CD14-positive monocyte (primary cell): ENCODE measurements around the gene LAMA4. TPM values are rescaled to one million over a fixed set of nuclear protein-coding genes. Genes with fewer than 3 reads are reported as not detected.

ENCODE experiments used
- DNase-seq, 3 donors: peaks; one replicate each; pipeline ENCODE4 v3.0.0-alpha.2; 2011 to 2022
- H2AFZ ChIP-seq: 2 replicates; pipeline ENCODE4 v1.6.0; 2012; ENCODE audit warnings: mild to moderate bottlenecking, low read depth, low read length, inconsistent platforms; ENCODE audit not compliant: insufficient read depth, poor library complexity, severe bottlenecking
- H3K27ac ChIP-seq, 2 donors: 1 replicate in 1 of 2; 2 replicates in 1 of 2; pipeline ENCODE4 v1.5.1; 2012 to 2013; ENCODE audit warnings: low read length in 2 of 2, control low read depth in 1 of 2, inconsistent platforms in 1 of 2, low read depth in 1 of 2, mild to moderate bottlenecking in 1 of 2
- H3K27me3 ChIP-seq, 2 donors: one replicate each; pipeline versions ENCODE4 v1.6.0 to v1.6.1; 2011 to 2013; ENCODE audit warnings: low read length in 2 of 2; ENCODE audit not compliant: control insufficient read depth in 2 of 2, insufficient read depth in 2 of 2
- H3K36me3 ChIP-seq, 2 donors: replicated peaks in 1 of 2; 1 replicate in 1 of 2; 2 replicates in 1 of 2; pipeline versions ENCODE4 v1.5.1 to v1.6.1; 2012 to 2013; ENCODE audit warnings: low read length in 2 of 2, control low read depth in 1 of 2, inconsistent platforms in 1 of 2, mild to moderate bottlenecking in 1 of 2; ENCODE audit not compliant: insufficient read depth in 2 of 2, control insufficient read depth in 1 of 2
- H3K4me1 ChIP-seq, 2 donors: 1 replicate in 1 of 2; 2 replicates in 1 of 2; pipeline versions ENCODE4 v1.5.1 to v1.6.1; 2012 to 2013; ENCODE audit warnings: low read length in 2 of 2, control low read depth in 1 of 2, inconsistent platforms in 1 of 2, mild to moderate bottlenecking in 1 of 2, moderate library complexity in 1 of 2; ENCODE audit not compliant: insufficient read depth in 2 of 2, control insufficient read depth in 1 of 2
- H3K4me2 ChIP-seq: replicated peaks from 2 replicates; pipeline ENCODE3; 2012; ENCODE audit warnings: low read length, moderate library complexity, mild to moderate bottlenecking; ENCODE audit not compliant: poor library complexity, severe bottlenecking; ENCODE audit errors: extremely low read depth
- H3K4me3 ChIP-seq, 3 experiments: fragments of 200-600 bp in 1 of 3; sonication (generic) in 1 of 3; replicated peaks in 1 of 3; 1 replicate in 2 of 3; 2 replicates in 1 of 3; pipeline ENCODE4 v1.5.1; 2011 to 2013; ENCODE audit warnings: low read length in 3 of 3, mild to moderate bottlenecking in 3 of 3, control low read depth in 2 of 3, low read depth in 2 of 3, inconsistent platforms in 1 of 3, moderate library complexity in 1 of 3
- H3K79me2 ChIP-seq: 2 replicates; pipeline ENCODE4 v1.6.0; 2012; ENCODE audit warnings: mild to moderate bottlenecking, control low read depth, inconsistent platforms, low read length, moderate library complexity; ENCODE audit not compliant: insufficient read depth
- H3K9ac ChIP-seq: 2 replicates; pipeline ENCODE4 v1.6.0; 2017; ENCODE audit warnings: low read length, mild to moderate bottlenecking; ENCODE audit not compliant: insufficient read depth, poor library complexity, severe bottlenecking
- H3K9me3 ChIP-seq, 2 donors: replicated peaks in 1 of 2; 1 replicate in 1 of 2; 2 replicates in 1 of 2; pipeline versions ENCODE4 v1.5.1 to v1.6.1; 2012 to 2013; ENCODE audit warnings: low read length in 2 of 2, control low read depth in 1 of 2; ENCODE audit not compliant: control insufficient read depth in 1 of 2, insufficient read depth in 1 of 2
- H4K20me1 ChIP-seq: 2 replicates; pipeline ENCODE4 v1.6.0; 2012; ENCODE audit warnings: mild to moderate bottlenecking, low read length, control low read depth, moderate library complexity; ENCODE audit not compliant: insufficient read depth
- H3K27ac Mint-ChIP-seq, 7 donors: one replicate each; pipeline ENCODE4 v1.8.0; 2020; ENCODE audit warnings: mild to moderate bottlenecking in 7 of 7, mixed read lengths in 7 of 7, moderate library complexity in 6 of 7, inconsistent platforms in 2 of 7
- H3K27me3 Mint-ChIP-seq, 3 donors: one replicate each; pipeline ENCODE4 v1.8.0; 2021 to 2022; ENCODE audit warnings: low read depth in 3 of 3, mild to moderate bottlenecking in 3 of 3, mixed read lengths in 3 of 3, moderate library complexity in 3 of 3, inconsistent platforms in 1 of 3
- H3K36me3 Mint-ChIP-seq, 2 donors: one replicate each; pipeline ENCODE4 v1.8.0; 2020; ENCODE audit warnings: mixed read lengths in 2 of 2, inconsistent platforms in 1 of 2, mild to moderate bottlenecking in 1 of 2
- H3K4me1 Mint-ChIP-seq: one replicate; pipeline ENCODE4 v1.8.0; 2020; ENCODE audit warnings: mild to moderate bottlenecking, mixed read lengths
- H3K4me3 Mint-ChIP-seq, 2 donors: one replicate each; pipeline ENCODE4 v1.8.0; 2020; ENCODE audit warnings: mild to moderate bottlenecking in 2 of 2, mixed read lengths in 2 of 2, moderate library complexity in 1 of 2
- H3K9me3 Mint-ChIP-seq, 7 donors: one replicate each; pipeline ENCODE4 v1.8.0; 2020 to 2022; ENCODE audit warnings: mixed read lengths in 7 of 7, mild to moderate bottlenecking in 6 of 7, moderate library complexity in 6 of 7, inconsistent platforms in 2 of 7
- CTCF ChIP-seq: fragments of 200-600 bp; IDR thresholded peaks from one replicate; pipeline ENCODE4 v1.8.0; 2022; ENCODE audit warnings: antibody characterized with exemption, mild to moderate bottlenecking
- WGBS: methylation state at CpG from one replicate; pipeline ENCODE4 v1.1.5; 2013; ENCODE audit warnings: missing lambda C conversion rate; ENCODE audit not compliant: insufficient coverage; 5-methylcytosine and 5-hydroxymethylcytosine counted together
- intact Hi-C, 2 donors: fragments of 100-400 bp; cut with micrococcal nuclease; formaldehyde crosslinking; loops; one replicate each; pipeline versions ENCODE4 v1.15.0 to v1.15.1; 2023
- polyA plus RNA-seq, 3 donors: library from polyadenylated mRNA; depleted of rRNA in 1 of 3; unstranded in 2 of 3; stranded (reverse) in 1 of 3; fragments of 300-500 nt in 2 of 3; fragments of >200 nt in 1 of 3; fragmentation: Illumina TruSeq in 2 of 3; gene quantifications; 1 replicate in 2 of 3; 2 replicates in 1 of 3; pipeline ENCODE4 v1.2.3, GENCODE V29; 2012 to 2021

LAMA4 gene
- polyA plus RNA-seq, 3 donors, result not detected

DNA sequence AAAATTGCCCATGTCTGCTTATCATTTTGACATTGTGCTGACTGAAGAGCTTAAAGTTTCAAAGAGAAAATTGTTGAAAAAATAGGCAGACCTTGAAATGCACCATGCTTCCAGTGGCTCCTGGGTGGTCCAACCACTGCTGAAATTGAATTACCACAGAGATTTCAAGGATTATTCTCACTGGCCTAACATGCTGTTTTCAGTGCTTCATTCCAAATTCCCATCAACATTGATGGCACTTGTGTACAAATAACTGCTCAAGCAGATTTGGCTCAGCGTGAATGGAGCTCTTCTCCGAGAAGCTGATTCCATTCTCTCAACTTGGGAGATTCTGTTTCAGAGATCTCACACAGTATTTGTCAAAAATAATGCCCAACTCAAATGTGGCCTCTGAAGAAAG lies 75.5 kb downstream of the LAMA4 start:
- H3K4me2 ChIP-seq, result no peak overlapping the region
- no peak overlapping the region for H3K27ac ChIP-seq
- no peaks in the 10 kb centered on the region for H3K9me3 Mint-ChIP-seq
- no CpG with 5 or more reads among the region's 2 CpGs for WGBS
- H4K20me1 ChIP-seq, result no peaks in the 10 kb centered on the region
- H3K4me3 ChIP-seq, result no peak overlapping the region
- H3K27ac Mint-ChIP-seq, result no peak overlapping the region
- H3K36me3 ChIP-seq, result no peaks in the 10 kb centered on the region
- H3K9ac ChIP-seq, result no peak overlapping the region
- intact Hi-C loops, result no loop called here
- H3K36me3 Mint-ChIP-seq, result no peaks in the 10 kb centered on the region
- H3K4me1 ChIP-seq, result no peaks in the 10 kb centered on the region
- H3K27me3 Mint-ChIP-seq, result peaks cover 0 to 2% (median 1%) of the 10 kb centered on the region in 3 donors
- H3K4me3 Mint-ChIP-seq, result no peak overlapping the region
- TF ChIP-seq CTCF, result no peak
- no peaks in the 10 kb centered on the region for H3K79me2 ChIP-seq
- no peak for DNase-seq
- peaks cover 0 to 2% of the 10 kb centered on the region in 2 donors for H3K27me3 ChIP-seq
- no peak overlapping the region for H2AFZ ChIP-seq
- H3K9me3 ChIP-seq, result no peaks in the 10 kb centered on the region
- H3K4me1 Mint-ChIP-seq, result no peaks in the 10 kb centered on the region

DNA sequence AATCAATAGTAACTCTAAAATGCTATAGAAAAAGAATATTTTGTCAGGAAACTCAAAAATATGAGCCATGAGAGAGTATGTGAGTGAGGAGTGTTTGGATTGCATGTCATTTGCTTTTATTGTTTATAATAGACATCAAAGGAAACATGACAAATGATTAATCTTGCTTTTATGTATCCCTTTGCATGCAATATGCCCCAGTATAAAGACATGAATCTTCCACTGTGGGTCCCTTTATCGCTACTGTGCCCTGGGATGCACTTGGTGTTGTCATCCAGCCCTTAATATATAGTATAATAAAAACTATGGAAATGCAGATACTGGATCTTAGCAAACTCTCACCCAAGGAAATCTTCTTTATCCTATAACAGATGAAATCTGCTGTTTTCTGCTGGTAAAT lies 77.3 kb downstream of the LAMA4 start:
- Mint-ChIP-seq H3K27me3 (peaks cover 0 to 2% (median 1%) of the 10 kb centered on the region in 3 donors), H3K4me1 (no peaks in the 10 kb centered on the region), H3K9me3 (no peaks in the 10 kb centered on the region), H3K36me3 (no peaks in the 10 kb centered on the region), H3K27ac (no peak overlapping the region), H3K4me3 (no peak overlapping the region)
- no peak for DNase-seq
- H3K9ac ChIP-seq, result no peak overlapping the region
- no peaks in the 10 kb centered on the region for H4K20me1 ChIP-seq
- H2AFZ ChIP-seq, result no peak overlapping the region
- no peaks in the 10 kb centered on the region for H3K4me1 ChIP-seq
- H3K4me3 ChIP-seq, result no peak overlapping the region
- H3K27me3 ChIP-seq, result no peaks in the 10 kb centered on the region
- no peaks in the 10 kb centered on the region for H3K79me2 ChIP-seq
- no peak overlapping the region for H3K27ac ChIP-seq
- H3K36me3 ChIP-seq, result no peaks in the 10 kb centered on the region
- H3K4me2 ChIP-seq, result no peak overlapping the region
- intact Hi-C loops, result no loop called here
- no CpG with 5 or more reads among the region's 1 CpG for WGBS
- H3K9me3 ChIP-seq, result no peaks in the 10 kb centered on the region
- TF ChIP-seq CTCF, result no peak
